ENCODE data around the gene ERH. TPM values are rescaled to one million over a fixed set of nuclear protein-coding genes. Genes with fewer than 3 reads are reported as not detected.

ERH gene
- total and polyA plus RNA-seq, 2 donors (not counting 3 experiments of a cell fraction or from before 2014, with no cell fraction given): 157 to 263 TPM

DNA sequence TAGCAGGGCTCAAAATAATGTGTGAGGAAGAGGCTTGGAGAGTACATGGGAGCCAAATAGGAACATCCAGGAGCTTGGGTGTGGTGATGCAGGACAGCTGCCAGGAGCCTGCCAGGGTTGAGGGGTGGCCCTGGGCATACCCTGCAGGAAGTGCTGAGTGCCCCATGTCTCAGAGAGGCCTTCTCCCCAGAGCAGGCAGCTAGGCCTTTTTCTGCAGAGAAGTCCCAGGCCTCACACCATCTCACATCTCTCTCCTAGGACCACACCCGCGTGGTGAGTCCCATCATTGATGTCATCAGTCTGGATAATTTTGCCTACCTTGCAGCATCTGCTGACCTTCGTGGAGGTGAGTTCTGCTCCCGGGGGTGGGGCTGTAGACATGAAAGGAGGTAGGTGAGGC, 66.9 kb downstream of the ERH start:
- intact Hi-C loops (cut with micrococcal nuclease) (no loop called here), dilution Hi-C loops (cut with MboI; ENCODE audit: extremely low pct_ligation_motif_present, low sequenced_read_pairs) (no loop called here)
- H3K4me3 ChIP-seq (replicated peaks in 1 of 3; ENCODE audit: insufficient read depth in 1 of 3, low read depth in 1 of 3, low read length in 3 of 3): no peak overlapping the region
- H3K27me3 ChIP-seq (ENCODE audit: control insufficient read depth in 2 of 2, insufficient read depth in 2 of 2, low read length in 2 of 2): peaks cover 4 to 14% of the 10 kb centered on the region in 2 experiments
- no peaks in the 10 kb centered on the region for H3K9me3 ChIP-seq (replicated peaks; ENCODE audit: control insufficient read depth, insufficient read depth, low read length)
- no peak overlapping the region for H3K4me2 ChIP-seq (ENCODE audit: insufficient read depth, low read length)
- H3K4me1 ChIP-seq (ENCODE audit: control insufficient read depth, extremely low read depth, insufficient read depth, low read length): no peaks in the 10 kb centered on the region
- H2AFZ ChIP-seq (ENCODE audit: low read depth, low read length): no peak overlapping the region
- FAIRE-seq (no peak), DNase-seq (ENCODE audit: low read depth, low spot score) (no peak)
- no peaks in the 10 kb centered on the region for H3K9me1 ChIP-seq (replicated peaks; ENCODE audit: control insufficient read depth, extremely low read depth, insufficient read depth, low read length)
- no peaks in the 10 kb centered on the region for H3K79me2 ChIP-seq (ENCODE audit: control insufficient read depth, insufficient read depth, low read length)
- POLR2A ChIA-PET: no interaction called here
- no peak for TF ChIP-seq GATA2 (IDR thresholded peaks at IDR 0.05; ENCODE audit: insufficient read depth, insufficient read length, low read depth, low read length)
- no peak for TF ChIP-seq MAX (IDR thresholded peaks at IDR 0.05; ENCODE audit: insufficient read depth, insufficient read length)
- TF ChIP-seq POLR2A (IDR thresholded peaks at IDR 0.05; ENCODE audit: low read depth, low read length): no peak
- TF ChIP-seq FOS (IDR thresholded peaks at IDR 0.05; ENCODE audit: borderline replicate concordance, insufficient read depth, low read length): no peak
- BruUV-seq (replicated peaks): no TSS peak
- no peaks in the 10 kb centered on the region for H4K20me1 ChIP-seq (replicated peaks; ENCODE audit: control insufficient read depth, extremely low read depth, insufficient read depth, low read length)
- CTCF ChIA-PET: interaction anchor here (2.3 kb wide), 1 partner anchor 16 kb away, joined by 7 read pairs; no protein-coding TSS in a partner anchor
- H3K36me3 ChIP-seq (ENCODE audit: control insufficient read depth in 2 of 2, extremely low read depth in 1 of 2, insufficient read depth in 2 of 2, low read length in 2 of 2): no peaks in the 10 kb centered on the region
- no peak overlapping the region for H3K27ac ChIP-seq (ENCODE audit: insufficient read depth, low read depth, low read length)
- H3K9ac ChIP-seq (replicated peaks; ENCODE audit: extremely low read depth, insufficient read depth, low read length): no peak overlapping the region

Other genes starting within 250 kb of the ERH start
- gene DCAF5, start 245.2 kb downstream of the ERH start, total RNA-seq: 35.3 and 37.9 TPM in 2 replicates
- gene DCAF5, start 245.2 kb downstream of the ERH start, polyA plus RNA-seq: 49.1 and 52.5 TPM in 2 replicates
- gene EXD2, start 206.8 kb downstream of the ERH start, total RNA-seq: 18.6 and 22.6 TPM in 2 replicates
- 10.7 and 11.6 TPM in 2 replicates for gene EXD2, start 206.8 kb downstream of the ERH start, polyA plus RNA-seq
- gene GALNT16, start 138.1 kb downstream of the ERH start, total RNA-seq: 0.49 and 1.0 TPM in 2 replicates
- 0.39 and 0.51 TPM in 2 replicates for gene GALNT16, start 138.1 kb downstream of the ERH start, polyA plus RNA-seq
- 52.1 and 55.2 TPM in 2 replicates for gene SLC39A9, start 393 bp upstream of the ERH start, total RNA-seq
- 39.8 and 40.8 TPM in 2 replicates for gene SLC39A9, start 393 bp upstream of the ERH start, polyA plus RNA-seq
- gene PLEKHD1, start 86.4 kb upstream of the ERH start, total RNA-seq: not detected in 2 replicates
- 0.01 TPM in 1 of 2 replicates, not detected in the other for gene PLEKHD1, start 86.4 kb upstream of the ERH start, polyA plus RNA-seq
- gene CCDC177, start 176.6 kb upstream of the ERH start, total RNA-seq: not detected in 2 replicates
- not detected in 2 replicates for gene CCDC177, start 176.6 kb upstream of the ERH start, polyA plus RNA-seq
- gene SUSD6, start 213.3 kb upstream of the ERH start, total RNA-seq: 19.5 and 29.0 TPM in 2 replicates
- gene SUSD6, start 213.3 kb upstream of the ERH start, polyA plus RNA-seq: 11.7 and 13.4 TPM in 2 replicates